ENCODE measurements around the gene SEMA5A.

Gene SEMA5A

GRCh38 chr5:9126490-9126889 lies 419.4 kb downstream of the SEMA5A start (continued):
- TF ChIP-seq ZNF76 (tag by site-specific recombination; IDR thresholded peaks at IDR 0.05; ENCODE audit: borderline replicate concordance, low read depth): no peak
- TF ChIP-seq ZNF221 (tag by site-specific recombination; IDR thresholded peaks at IDR 0.05; ENCODE audit: borderline replicate concordance): no peak
- TF ChIP-seq ZNF140 (tag by site-specific recombination; IDR thresholded peaks at IDR 0.05): no peak
- TF ChIP-seq ZBTB6 (tag by site-specific recombination; IDR thresholded peaks at IDR 0.05): no peak
- TF ChIP-seq GLI4 (tag by site-specific recombination; IDR thresholded peaks at IDR 0.05): no peak
- TF ChIP-seq ZIC2 (tag by site-specific recombination; IDR thresholded peaks at IDR 0.05): no peak
- TF ChIP-seq YY1 (tag by site-specific recombination; IDR thresholded peaks at IDR 0.05): no peak
- TF ChIP-seq ZNF776 (tag by site-specific recombination; IDR thresholded peaks at IDR 0.05; ENCODE audit: borderline replicate concordance): no peak
- TF ChIP-seq ZNF37A (tag by site-specific recombination; IDR thresholded peaks at IDR 0.05): no peak

GRCh38 chr5:9125852-9126251 lies 420.0 kb downstream of the SEMA5A start:
- Histone ChIP-seq H3K9me3 (ENCODE audit: control insufficient read depth, insufficient read depth, low read depth, low read length) (no peaks in the 10 kb centered on the region), H3K36me3 (ENCODE audit: control insufficient read depth in 2 of 2, insufficient read depth in 1 of 2, low read length in 2 of 2) (no peaks in the 10 kb centered on the region), H3K4me3 (ENCODE audit: low read depth, low read length) (no peak overlapping the region), H3K27ac (ENCODE audit: extremely low read depth, low read depth, low read length) (no peak overlapping the region), H3K4me1 (ENCODE audit: control insufficient read depth, insufficient read depth, low read length) (no peaks in the 10 kb centered on the region)
- TF ChIP-seq PRDM4 (tag by site-specific recombination; IDR thresholded peaks at IDR 0.05): no peak
- no peak for TF ChIP-seq HOXA7 (CRISPR knock-in tag; IDR thresholded peaks at IDR 0.05; ENCODE audit: borderline replicate concordance)
- no peak for TF ChIP-seq ZNF548 (tag by site-specific recombination; IDR thresholded peaks at IDR 0.05)
- TF ChIP-seq ZNF350 (tag by site-specific recombination; IDR thresholded peaks at IDR 0.05): no peak
- TF ChIP-seq ZNF645 (tag by site-specific recombination; IDR thresholded peaks at IDR 0.05): no peak
- no peak for TF ChIP-seq ZNF518A (tag by site-specific recombination; conservative IDR thresholded peaks at IDR 0.05; ENCODE audit: low read depth)
- TF ChIP-seq ZNF544 (tag by site-specific recombination; IDR thresholded peaks at IDR 0.05): no peak
- no peak for TF ChIP-seq ZNF555 (tag by site-specific recombination; conservative IDR thresholded peaks at IDR 0.05)
- TF ChIP-seq ATF2 (tag by site-specific recombination; IDR thresholded peaks at IDR 0.05; ENCODE audit: low read depth): no peak
- CTCF ChIA-PET: no interaction called here
- POLR2A ChIA-PET: no interaction called here
